Esophagus muscularis mucosa (tissue), 4 donors: ENCODE measurements around the gene NFATC3. TPM values are rescaled to one million over a fixed set of nuclear protein-coding genes. Genes with fewer than 3 reads are reported as not detected.
A peak's percentile ranks its signal among the peaks of the same experiment; 100 is the strongest.

Experiments used
- DNase-seq: peaks from one replicate; pipeline ENCODE4 v3.0.0-alpha.2; 2017; ENCODE audit errors: extremely low spot score
- H3K27ac ChIP-seq, 4 donors: fragments of 200-600 bp; sonication (generic); replicated peaks in 1 of 4; 1 replicate in 3 of 4; 2 replicates in 1 of 4; pipeline ENCODE4 v1.5.1; 2016 to 2019; ENCODE audit warnings: mild to moderate bottlenecking in 1 of 4
- H3K27me3 ChIP-seq, 4 donors: fragments of 200-600 bp; sonication (generic); one replicate each; pipeline versions ENCODE4 v1.5.1 to v1.6.0; 2016 to 2019
- H3K36me3 ChIP-seq, 4 donors: fragments of 200-600 bp; sonication (generic); one replicate each; pipeline ENCODE4 v1.5.1; 2016 to 2019
- H3K4me1 ChIP-seq, 4 donors: fragments of 200-600 bp; sonication (generic); one replicate each; pipeline ENCODE4 v1.5.1; 2016 to 2019
- H3K4me3 ChIP-seq, 4 donors: fragments of 200-600 bp; sonication (generic); 1 replicate in 2 of 4; 2 replicates in 2 of 4; pipeline ENCODE4 v1.5.1; 2016 to 2019; ENCODE audit warnings: mild to moderate bottlenecking in 4 of 4, moderate library complexity in 1 of 4
- H3K9me3 ChIP-seq, 4 donors: fragments of 200-600 bp; sonication (generic); 1 replicate in 3 of 4; 2 replicates in 1 of 4; pipeline ENCODE4 v1.5.1; 2016 to 2019
- EP300 ChIP-seq: sonication (generic); formaldehyde crosslinking; IDR thresholded peaks from one replicate; pipeline ENCODE4 v1.6.1; 2017; ENCODE audit warnings: antibody characterized with exemption
- POLR2A ChIP-seq: fragments of 450-650 bp; IDR thresholded peaks from one replicate; pipeline ENCODE4 v1.6.1; 2017; ENCODE audit warnings: antibody characterized with exemption, moderate library complexity, mild to moderate bottlenecking, low read depth
- POLR2AphosphoS5 ChIP-seq, 2 donors: sonication (generic); formaldehyde crosslinking; IDR thresholded peaks; one replicate each; pipeline ENCODE4 v1.6.1; 2017; ENCODE audit warnings: antibody characterized with exemption in 2 of 2
- WGBS: methylation state at CpG from one replicate; pipeline ENCODE4 v1.1.5; 2018; 5-methylcytosine and 5-hydroxymethylcytosine counted together
- intact Hi-C: fragments of 100-400 bp; cut with DNase I; formaldehyde crosslinking; loops from one replicate; pipeline ENCODE4 v1.15.1; 2023
- total RNA-seq, 4 donors: library from RNA; depleted of rRNA; stranded (reverse); fragments of >200 nt; gene quantifications; one replicate each; pipeline versions ENCODE4 v1.1.0 to v1.2.1, GENCODE V29; 2016
- TF ChIP-seq, protein P1 (sequence below), 3 experiments: fragments of 200-600 bp in 2 of 3; fragments of 450-650 bp in 1 of 3; sonication (generic) in 2 of 3; IDR thresholded peaks; one replicate each; pipeline ENCODE4 v1.5.1; 2017 to 2019; ENCODE audit warnings: antibody characterized with exemption in 3 of 3, mild to moderate bottlenecking in 2 of 3, moderate library complexity in 1 of 3

NFATC3 gene
- total RNA-seq, 4 donors from 2014 or later: 44.6 to 56.8 (median 50.8) TPM

DNA sequence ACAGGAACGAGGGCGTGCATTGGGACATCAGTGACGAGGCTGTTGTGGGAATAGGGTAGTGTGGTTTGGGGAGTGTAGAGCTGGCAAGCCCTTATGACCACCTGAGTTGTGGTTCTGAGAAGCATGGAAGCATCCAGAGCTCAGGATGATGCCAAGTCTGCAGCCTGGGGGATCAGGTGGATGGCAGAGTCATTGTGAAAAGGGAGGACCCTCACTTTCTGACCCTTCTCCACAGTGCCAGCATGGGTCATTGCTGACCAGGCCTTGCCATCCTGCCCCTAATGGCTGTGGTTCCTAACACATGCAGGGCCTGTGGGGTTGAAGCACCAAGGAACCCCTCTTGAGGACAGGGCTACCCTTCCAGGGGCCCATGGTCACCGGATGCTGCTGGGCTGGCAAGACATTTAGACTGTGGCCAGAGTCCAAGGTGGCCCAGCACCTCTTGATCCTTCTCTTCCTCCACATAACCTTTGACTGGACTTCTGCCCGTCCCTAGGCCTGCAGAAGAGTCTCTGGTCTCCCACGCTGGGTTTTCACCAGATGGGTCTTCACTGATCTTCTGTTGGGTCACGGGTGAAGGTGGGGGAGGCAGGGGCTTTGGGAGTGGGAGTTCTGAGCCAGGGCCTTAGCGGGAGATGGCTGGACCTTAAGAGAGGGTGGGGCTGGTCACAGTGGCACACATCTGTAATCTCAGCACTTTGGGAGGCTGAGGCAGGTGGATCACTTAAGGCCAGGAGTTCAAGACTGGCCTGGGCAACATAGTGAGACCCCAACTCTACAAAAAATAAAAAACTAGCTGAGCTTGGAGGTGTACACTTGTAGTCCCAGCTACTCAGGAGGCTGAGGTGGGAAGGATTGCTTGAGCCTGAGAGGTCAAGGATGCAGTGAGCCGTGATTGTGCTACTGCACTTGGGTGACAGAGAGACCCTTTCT lies 158.0 kb downstream of the NFATC3 start:
- Histone ChIP-seq H3K27ac (no peak overlapping the region), H3K4me1 (peaks cover 29 to 49% (median 47%) of the 10 kb centered on the region in 4 donors), H3K4me3 (no peak overlapping the region), H3K36me3 (no peaks in the 10 kb centered on the region), H3K9me3 (no peaks in the 10 kb centered on the region), H3K27me3 (no peaks in the 10 kb centered on the region)
- no peak for TF ChIP-seq POLR2A
- TF ChIP-seq POLR2AphosphoS5 (IDR thresholded peaks at IDR 0.05): no peak
- TF ChIP-seq EP300: no peak
- TF ChIP-seq, protein P1, sequence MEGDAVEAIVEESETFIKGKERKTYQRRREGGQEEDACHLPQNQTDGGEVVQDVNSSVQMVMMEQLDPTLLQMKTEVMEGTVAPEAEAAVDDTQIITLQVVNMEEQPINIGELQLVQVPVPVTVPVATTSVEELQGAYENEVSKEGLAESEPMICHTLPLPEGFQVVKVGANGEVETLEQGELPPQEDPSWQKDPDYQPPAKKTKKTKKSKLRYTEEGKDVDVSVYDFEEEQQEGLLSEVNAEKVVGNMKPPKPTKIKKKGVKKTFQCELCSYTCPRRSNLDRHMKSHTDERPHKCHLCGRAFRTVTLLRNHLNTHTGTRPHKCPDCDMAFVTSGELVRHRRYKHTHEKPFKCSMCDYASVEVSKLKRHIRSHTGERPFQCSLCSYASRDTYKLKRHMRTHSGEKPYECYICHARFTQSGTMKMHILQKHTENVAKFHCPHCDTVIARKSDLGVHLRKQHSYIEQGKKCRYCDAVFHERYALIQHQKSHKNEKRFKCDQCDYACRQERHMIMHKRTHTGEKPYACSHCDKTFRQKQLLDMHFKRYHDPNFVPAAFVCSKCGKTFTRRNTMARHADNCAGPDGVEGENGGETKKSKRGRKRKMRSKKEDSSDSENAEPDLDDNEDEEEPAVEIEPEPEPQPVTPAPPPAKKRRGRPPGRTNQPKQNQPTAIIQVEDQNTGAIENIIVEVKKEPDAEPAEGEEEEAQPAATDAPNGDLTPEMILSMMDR (IDR thresholded peaks at IDR 0.05): no peak
- 80% methylated on average over 9 of the region's 9 CpGs for WGBS
- intact Hi-C loops: no loop called here
- no peak for DNase-seq

DNA sequence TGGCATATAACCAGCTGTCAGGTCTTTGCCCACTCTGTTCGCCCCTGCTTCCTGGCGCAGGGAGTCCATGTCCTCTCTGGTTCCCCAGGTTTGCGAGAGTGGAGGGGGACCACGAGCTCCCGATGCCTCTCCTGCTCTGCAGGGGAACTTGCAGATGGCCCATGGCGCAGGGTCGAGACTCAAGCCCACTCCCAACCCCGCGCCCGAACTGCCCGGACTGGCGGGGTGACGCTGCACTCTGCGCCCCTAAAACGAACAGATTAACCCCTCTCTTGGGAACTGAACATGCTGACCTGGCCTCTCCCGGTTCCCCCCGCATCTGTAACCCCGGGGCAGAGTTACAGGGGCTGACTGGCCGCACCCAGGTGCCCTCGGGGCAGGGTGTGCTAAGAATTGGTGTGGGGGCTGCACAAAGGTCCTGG lies 159.3 kb downstream of the NFATC3 start:
- no peaks in the 10 kb centered on the region for H3K9me3 ChIP-seq
- 13% methylated on average over 3 of the region's 20 CpGs for WGBS
- intact Hi-C loops: no loop called here
- TF ChIP-seq POLR2AphosphoS5 (IDR thresholded peaks at IDR 0.05) (no peak), EP300 (no peak), POLR2A (no peak)
- TF ChIP-seq, protein P1 (IDR thresholded peaks at IDR 0.05): no peak
- H3K27ac ChIP-seq: peak overlapping the region; percentile 65 to 79 (median 68)
- H3K27me3 ChIP-seq: no peaks in the 10 kb centered on the region
- H3K4me3 ChIP-seq: peak overlapping the region; percentile 72 to 96 (median 92)
- peaks cover 0 to 11% (median 8%) of the 10 kb centered on the region in 4 donors for H3K36me3 ChIP-seq
- no peak for DNase-seq
- peaks cover 36 to 43% (median 43%) of the 10 kb centered on the region in 4 donors for H3K4me1 ChIP-seq

DNA sequence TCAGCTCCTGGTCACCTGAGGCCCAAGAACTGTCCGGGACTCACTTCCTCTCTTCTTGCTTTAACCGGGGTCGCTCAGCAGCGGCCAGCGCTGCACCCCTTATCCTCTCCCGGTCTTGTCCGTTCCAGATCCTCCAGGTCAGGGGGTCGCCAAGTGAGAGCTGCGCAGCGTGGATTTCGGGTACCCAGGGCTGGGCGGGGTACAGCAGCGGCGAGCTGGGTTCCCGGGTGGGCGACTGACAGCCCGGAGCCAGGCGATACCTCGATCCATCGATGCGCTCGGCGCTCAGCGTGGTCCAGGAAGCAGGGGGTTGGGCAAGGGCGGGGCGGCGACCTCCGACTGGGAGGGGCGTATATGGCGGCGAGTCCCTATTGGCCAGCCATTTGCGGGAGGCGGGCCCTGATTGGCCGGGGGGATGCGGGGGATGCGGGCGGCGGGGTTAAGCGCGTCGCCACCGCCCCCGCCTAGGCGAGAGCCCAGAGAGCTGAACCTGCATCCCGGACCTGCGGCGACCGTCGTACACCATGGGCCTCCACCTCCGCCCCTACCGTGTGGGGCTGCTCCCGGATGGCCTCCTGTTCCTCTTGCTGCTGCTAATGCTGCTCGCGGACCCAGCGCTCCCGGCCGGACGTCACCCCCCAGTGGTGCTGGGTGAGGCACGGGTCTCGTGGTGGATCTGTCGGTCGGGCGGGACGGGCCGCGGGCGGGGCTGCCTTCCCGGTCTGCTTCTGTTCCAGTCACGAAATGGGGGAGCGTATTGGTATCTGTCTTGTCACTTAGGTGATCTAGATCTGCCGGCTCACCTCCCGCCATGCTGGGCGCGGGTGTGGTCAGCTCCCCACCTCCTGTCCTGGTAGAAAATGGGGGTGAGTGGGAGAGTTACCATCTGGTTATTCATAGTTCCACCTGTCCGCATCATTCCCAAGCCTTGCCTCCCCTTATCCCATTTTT lies 160.0 kb downstream of the NFATC3 start, which contains the start of gene PLA2G15:
Gene PLA2G15, plus strand, starts transcription at position 471 of the 951 bp plus-strand sequence. Its CDS starts 54 bp downstream, at position 525.
- Histone ChIP-seq H3K36me3 (peaks cover 0 to 18% (median 14%) of the 10 kb centered on the region in 4 donors), H3K27me3 (no peaks in the 10 kb centered on the region), H3K27ac (peak within 1 kb of the TSS; percentile 65 to 79 (median 68)), H3K4me3 (peak within 1 kb of the TSS; percentile 72 to 96 (median 92)), H3K9me3 (no peaks in the 10 kb centered on the region), H3K4me1 (peaks cover 36% of the 10 kb centered on the region in 4 donors)
- intact Hi-C loops: no loop called here
- TF ChIP-seq EP300: no peak
- TF ChIP-seq POLR2AphosphoS5 (IDR thresholded peaks at IDR 0.05): peak; percentile 72 to 85
- peak; percentile 73 for TF ChIP-seq POLR2A
- TF ChIP-seq, protein P1 (IDR thresholded peaks at IDR 0.05): peak in 1 of 3 experiments; percentile 9
- 17% methylated on average over 5 of the region's 75 CpGs for WGBS
- peak; percentile 99 for DNase-seq

DNA sequence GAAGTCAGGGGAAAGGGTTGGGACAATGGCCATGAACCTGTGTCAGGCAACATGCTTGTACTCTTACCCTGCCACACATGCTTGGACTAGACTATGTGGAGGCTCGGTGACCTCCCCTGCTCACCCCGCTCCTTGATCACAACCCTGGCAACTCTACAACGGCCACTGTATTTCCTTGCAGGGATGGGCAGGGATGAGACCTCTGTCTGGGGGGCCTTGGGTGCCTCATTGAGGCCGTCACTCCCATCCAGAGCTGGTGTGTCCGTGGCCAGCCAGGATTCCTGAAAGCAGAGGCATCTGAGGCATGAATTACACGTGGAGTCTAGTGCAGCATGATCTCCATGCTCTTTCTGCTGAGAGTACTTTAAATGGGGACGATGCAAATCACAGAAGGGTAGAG lies 161.0 kb downstream of the NFATC3 start:
- TF ChIP-seq POLR2A (no peak), POLR2AphosphoS5 (IDR thresholded peaks at IDR 0.05) (no peak), EP300 (no peak)
- TF ChIP-seq, protein P1 (IDR thresholded peaks at IDR 0.05): no peak
- H3K9me3 ChIP-seq: no peaks in the 10 kb centered on the region
- H3K27me3 ChIP-seq: no peaks in the 10 kb centered on the region
- no peak for DNase-seq
- 95% methylated on average over 3 of the region's 7 CpGs for WGBS
- H3K4me1 ChIP-seq: peaks cover 34 to 36% (median 35%) of the 10 kb centered on the region in 4 donors
- H3K36me3 ChIP-seq: peaks cover 0 to 28% (median 23%) of the 10 kb centered on the region in 4 donors
- H3K27ac ChIP-seq: peak overlapping the region in 1 of 4 donors; percentile 19
- H3K4me3 ChIP-seq: peak overlapping the region; percentile 72 to 96 (median 92)
- intact Hi-C loops: no loop called here
